Stimulated activated CD8-positive, alpha-beta memory T cell treated with anti-CD3 and anti-CD28 coated beads, Interleukin-15, amount 100 ng/mL, for 1 hour (primary cell): ENCODE results near the gene TRAPPC13.
"Not testable (repeated sequence)": the region's sequence is repeated elsewhere in the genome, so short reads cannot be mapped to it uniquely, and the experiment has no call there.

Source experiments
- DNase-seq: peaks from one replicate; pipeline ENCODE4 v3.0.0-alpha.2; 2020; ENCODE audit warnings: low read depth

TRAPPC13 gene

GRCh38 chr5:65676056-65676455 is 51.2 kb downstream of the TRAPPC13 start:
- not testable (repeated sequence) for DNase-seq

GRCh38 chr5:65682148-65682547 is 57.3 kb downstream of the TRAPPC13 start:
- no peak for DNase-seq

- no peak for DNase-seq
Measured at GRCh38 chr5:65693121-65693520, 68.3 kb downstream of the TRAPPC13 start.

GRCh38 chr5:65695162-65695755 is 70.4 kb downstream of the TRAPPC13 start:
- DNase-seq, result no peak

GRCh38 chr5:65695896-65696295 is 71.1 kb downstream of the TRAPPC13 start:
- DNase-seq, result no peak

GRCh38 chr5:65696892-65697291 is 72.1 kb downstream of the TRAPPC13 start:
- no peak for DNase-seq

- DNase-seq, result no peak
Measured at GRCh38 chr5:65699338-65699737, 74.5 kb downstream of the TRAPPC13 start.

GRCh38 chr5:65702036-65702435 is 77.2 kb downstream of the TRAPPC13 start:
- no peak for DNase-seq

GRCh38 chr5:65704621-65705239 is 79.9 kb downstream of the TRAPPC13 start:
- no peak for DNase-seq

- DNase-seq, result no peak
Measured at GRCh38 chr5:65707663-65708062, 82.8 kb downstream of the TRAPPC13 start.

GRCh38 chr5:65708145-65708544 is 83.3 kb downstream of the TRAPPC13 start:
- DNase-seq, result no peak
